Upper lobe of right lung (tissue), 1 donor: Measurements from ENCODE around the gene BHLHE40. TPM values are rescaled to one million over a fixed set of nuclear protein-coding genes. Genes with fewer than 3 reads are reported as not detected.

Experiments used
- ATAC-seq: fragments of 200-7000 bp; cut with Tn5 transposase; one replicate; pipeline ENCODE4 v1.9.1; 2020; ENCODE audit warnings: mild to moderate bottlenecking, moderate library complexity
- DNase-seq: peaks from one replicate; pipeline ENCODE4 v3.0.0-alpha.2; 2020
- H3K27ac ChIP-seq: fragments of 200-600 bp; one replicate; pipeline ENCODE4 v1.8.0; 2022
- H3K27me3 ChIP-seq: fragments of 200-600 bp; one replicate; pipeline ENCODE4 v1.8.0; 2022; ENCODE audit warnings: mild to moderate bottlenecking
- H3K36me3 ChIP-seq: fragments of 200-600 bp; one replicate; pipeline ENCODE4 v1.8.0; 2022
- H3K4me1 ChIP-seq: fragments of 200-600 bp; one replicate; pipeline ENCODE4 v1.8.0; 2022
- H3K4me3 ChIP-seq: fragments of 200-600 bp; one replicate; pipeline ENCODE4 v1.8.0; 2022; ENCODE audit warnings: mild to moderate bottlenecking
- H3K9me3 ChIP-seq: fragments of 200-600 bp; one replicate; pipeline ENCODE4 v1.8.0; 2022
- intact Hi-C: fragments of 100-400 bp; cut with DNase I; formaldehyde crosslinking; loops from one replicate; pipeline ENCODE4 v1.11.0; 2022
- total RNA-seq: library from RNA; stranded (reverse); fragmentation: NEBNext Ultra II Directional; extraction: Animal tissue kit (Norgen Biotek cat#: 25700); gene quantifications from one replicate; pipeline ENCODE4 v1.2.1, GENCODE V29; 2021
- TF ChIP-seq, protein P1 (sequence below): fragments of 200-600 bp; IDR thresholded peaks from one replicate; pipeline ENCODE4 v1.8.0; 2022; ENCODE audit warnings: antibody characterized with exemption
- donor health status: DM: no; HTN: yes; CAD: no; lungs with severe emphysema.

Gene BHLHE40
- total RNA-seq, 1 donor from 2014 or later = 97.1 TPM

DNA sequence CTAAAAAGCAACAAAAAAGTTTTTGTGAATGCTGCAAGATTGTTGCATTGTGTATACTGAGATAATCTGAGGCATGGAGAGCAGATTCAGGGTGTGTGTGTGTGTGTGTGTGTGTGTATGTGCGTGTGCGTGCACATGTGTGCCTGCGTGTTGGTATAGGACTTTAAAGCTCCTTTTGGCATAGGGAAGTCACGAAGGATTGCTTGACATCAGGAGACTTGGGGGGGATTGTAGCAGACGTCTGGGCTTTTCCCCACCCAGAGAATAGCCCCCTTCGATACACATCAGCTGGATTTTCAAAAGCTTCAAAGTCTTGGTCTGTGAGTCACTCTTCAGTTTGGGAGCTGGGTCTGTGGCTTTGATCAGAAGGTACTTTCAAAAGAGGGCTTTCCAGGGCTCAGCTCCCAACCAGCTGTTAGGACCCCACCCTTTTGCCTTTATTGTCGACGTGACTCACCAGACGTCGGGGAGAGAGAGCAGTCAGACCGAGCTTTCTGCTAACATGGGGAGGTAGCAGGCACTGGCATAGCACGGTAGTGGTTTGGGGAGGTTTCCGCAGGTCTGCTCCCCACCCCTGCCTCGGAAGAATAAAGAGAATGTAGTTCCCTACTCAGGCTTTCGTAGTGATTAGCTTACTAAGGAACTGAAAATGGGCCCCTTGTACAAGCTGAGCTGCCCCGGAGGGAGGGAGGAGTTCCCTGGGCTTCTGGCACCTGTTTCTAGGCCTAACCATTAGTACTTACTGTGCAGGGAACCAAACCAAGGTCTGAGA is 4.7 kb downstream of the BHLHE40 start:
- Histone ChIP-seq H3K9me3 (no peaks in the 10 kb centered on the region), H3K4me3 (peak overlapping the region; percentile 98), H3K27ac (peak overlapping the region; percentile 100), H3K36me3 (peaks cover 37% of the 10 kb centered on the region), H3K4me1 (peaks cover 58% of the 10 kb centered on the region), H3K27me3 (no peaks in the 10 kb centered on the region)
- intact Hi-C loops = loop anchor here (10.0 kb wide), 1 partner anchor 269 kb away; no protein-coding TSS in a partner anchor
- DNase-seq (no peak), ATAC-seq (no peak)
- TF ChIP-seq, protein P1, sequence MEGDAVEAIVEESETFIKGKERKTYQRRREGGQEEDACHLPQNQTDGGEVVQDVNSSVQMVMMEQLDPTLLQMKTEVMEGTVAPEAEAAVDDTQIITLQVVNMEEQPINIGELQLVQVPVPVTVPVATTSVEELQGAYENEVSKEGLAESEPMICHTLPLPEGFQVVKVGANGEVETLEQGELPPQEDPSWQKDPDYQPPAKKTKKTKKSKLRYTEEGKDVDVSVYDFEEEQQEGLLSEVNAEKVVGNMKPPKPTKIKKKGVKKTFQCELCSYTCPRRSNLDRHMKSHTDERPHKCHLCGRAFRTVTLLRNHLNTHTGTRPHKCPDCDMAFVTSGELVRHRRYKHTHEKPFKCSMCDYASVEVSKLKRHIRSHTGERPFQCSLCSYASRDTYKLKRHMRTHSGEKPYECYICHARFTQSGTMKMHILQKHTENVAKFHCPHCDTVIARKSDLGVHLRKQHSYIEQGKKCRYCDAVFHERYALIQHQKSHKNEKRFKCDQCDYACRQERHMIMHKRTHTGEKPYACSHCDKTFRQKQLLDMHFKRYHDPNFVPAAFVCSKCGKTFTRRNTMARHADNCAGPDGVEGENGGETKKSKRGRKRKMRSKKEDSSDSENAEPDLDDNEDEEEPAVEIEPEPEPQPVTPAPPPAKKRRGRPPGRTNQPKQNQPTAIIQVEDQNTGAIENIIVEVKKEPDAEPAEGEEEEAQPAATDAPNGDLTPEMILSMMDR = no peak

DNA sequence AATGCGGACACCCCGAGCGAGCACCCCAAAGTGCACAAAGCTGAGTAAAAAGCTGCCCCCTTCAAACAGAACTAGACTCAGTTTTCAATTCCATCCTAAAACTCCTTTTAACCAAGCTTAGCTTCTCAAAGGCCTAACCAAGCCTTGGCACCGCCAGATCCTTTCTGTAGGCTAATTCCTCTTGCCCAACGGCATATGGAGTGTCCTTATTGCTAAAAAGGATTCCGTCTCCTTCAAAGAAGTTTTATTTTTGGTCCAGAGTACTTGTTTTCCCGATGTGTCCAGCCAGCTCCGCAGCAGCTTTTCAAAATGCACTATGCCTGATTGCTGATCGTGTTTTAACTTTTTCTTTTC is 5.3 kb downstream of the BHLHE40 start:
- DNase-seq = no peak
- Histone ChIP-seq H3K27ac (peak overlapping the region; percentile 100), H3K27me3 (no peaks in the 10 kb centered on the region), H3K4me1 (peaks cover 58% of the 10 kb centered on the region), H3K4me3 (peak overlapping the region; percentile 98), H3K9me3 (no peaks in the 10 kb centered on the region), H3K36me3 (peaks cover 37% of the 10 kb centered on the region)
- ATAC-seq = no peak
- TF ChIP-seq, protein P1 = no peak
- intact Hi-C loops = loop anchor here (10.0 kb wide), 1 partner anchor 270 kb away; no protein-coding TSS in a partner anchor

DNA sequence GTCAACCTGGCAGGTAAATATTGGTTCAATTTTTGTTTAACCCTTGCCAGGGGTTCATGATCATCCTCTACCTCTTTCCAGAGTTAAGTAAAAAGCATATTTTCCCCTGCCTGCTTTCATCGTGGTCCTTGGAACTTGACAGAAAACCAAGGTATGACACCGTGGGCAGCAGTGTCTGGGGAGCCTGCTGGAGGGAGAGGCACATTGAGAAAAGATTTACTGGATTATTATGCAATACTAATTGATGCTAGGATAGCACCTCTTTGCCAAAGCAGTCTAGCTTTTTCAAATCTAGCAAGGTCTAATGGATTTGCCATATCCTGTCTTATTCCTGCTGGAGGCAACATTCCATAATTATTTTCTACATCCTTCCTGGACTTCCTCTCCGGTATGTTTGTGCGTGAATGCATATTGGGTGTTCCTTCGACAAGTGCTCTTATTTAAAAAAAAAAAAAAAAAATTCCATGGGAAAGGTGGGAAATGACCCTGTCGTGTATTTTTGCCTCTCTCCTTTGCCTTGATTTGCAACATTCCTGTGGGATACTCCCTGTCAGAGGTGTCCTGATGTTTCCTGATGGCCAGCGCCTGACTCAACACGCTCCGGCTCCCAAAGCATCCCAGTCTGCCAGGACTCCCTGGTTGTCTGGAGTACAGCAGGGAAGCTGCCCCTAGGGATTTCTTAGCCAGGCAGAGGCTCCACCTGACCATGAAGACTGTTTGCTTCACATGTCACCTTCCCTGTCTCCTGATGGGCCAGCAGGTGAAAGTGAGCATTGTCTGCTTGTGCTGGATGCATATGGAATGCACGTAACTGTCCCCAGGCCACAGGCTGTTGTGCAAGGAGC is 6.3 kb downstream of the BHLHE40 start:
- ATAC-seq (no peak), DNase-seq (no peak)
- TF ChIP-seq, protein P1 = no peak
- Histone ChIP-seq H3K4me1 (peaks cover 61% of the 10 kb centered on the region), H3K4me3 (peak overlapping the region; percentile 98), H3K36me3 (peaks cover 36% of the 10 kb centered on the region), H3K9me3 (no peaks in the 10 kb centered on the region), H3K27ac (peak overlapping the region; percentile 100), H3K27me3 (no peaks in the 10 kb centered on the region)
- intact Hi-C loops = loop anchor here (10.0 kb wide), 1 partner anchor 271 kb away; no protein-coding TSS in a partner anchor

DNA sequence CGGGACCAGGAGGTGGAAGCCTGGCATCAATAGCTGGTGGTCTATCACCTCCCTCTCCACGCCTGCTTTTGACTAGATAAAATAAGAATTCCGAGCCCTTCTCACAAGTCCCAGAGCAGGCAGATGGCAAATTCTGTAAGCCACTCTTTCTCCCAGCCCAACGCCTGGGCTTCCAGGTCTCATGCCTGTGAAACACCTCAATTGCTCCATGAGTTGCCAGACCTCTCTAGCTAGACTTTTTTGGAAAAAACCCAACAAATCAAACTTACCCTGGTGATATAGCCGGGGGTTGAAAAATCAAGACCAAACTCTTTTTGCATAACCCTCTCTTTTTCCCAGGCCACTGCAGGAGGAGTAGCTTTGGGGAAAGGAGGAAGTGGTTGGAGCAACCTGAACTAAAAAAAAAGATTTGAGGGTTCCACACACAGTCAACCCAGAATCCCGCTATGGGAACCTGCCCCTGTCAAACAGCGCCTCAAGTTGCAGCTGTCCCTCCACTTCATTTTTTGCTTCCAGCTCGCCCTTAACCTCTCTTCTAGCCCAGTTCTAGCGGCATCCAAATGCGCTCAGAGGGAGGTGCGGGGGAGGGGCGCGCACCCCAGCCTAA is 7.0 kb downstream of the BHLHE40 start:
- H3K4me3 ChIP-seq = peak overlapping the region; percentile 50
- TF ChIP-seq, protein P1 = no peak
- no peaks in the 10 kb centered on the region for H3K9me3 ChIP-seq
- no peak for DNase-seq
- intact Hi-C loops = loop anchor here (10.0 kb wide), 1 partner anchor 271 kb away; no protein-coding TSS in a partner anchor
- peaks cover 58% of the 10 kb centered on the region for H3K4me1 ChIP-seq
- no peak for ATAC-seq
- H3K27me3 ChIP-seq = no peaks in the 10 kb centered on the region
- H3K36me3 ChIP-seq = peaks cover 30% of the 10 kb centered on the region
- peak overlapping the region; percentile 100 for H3K27ac ChIP-seq

DNA sequence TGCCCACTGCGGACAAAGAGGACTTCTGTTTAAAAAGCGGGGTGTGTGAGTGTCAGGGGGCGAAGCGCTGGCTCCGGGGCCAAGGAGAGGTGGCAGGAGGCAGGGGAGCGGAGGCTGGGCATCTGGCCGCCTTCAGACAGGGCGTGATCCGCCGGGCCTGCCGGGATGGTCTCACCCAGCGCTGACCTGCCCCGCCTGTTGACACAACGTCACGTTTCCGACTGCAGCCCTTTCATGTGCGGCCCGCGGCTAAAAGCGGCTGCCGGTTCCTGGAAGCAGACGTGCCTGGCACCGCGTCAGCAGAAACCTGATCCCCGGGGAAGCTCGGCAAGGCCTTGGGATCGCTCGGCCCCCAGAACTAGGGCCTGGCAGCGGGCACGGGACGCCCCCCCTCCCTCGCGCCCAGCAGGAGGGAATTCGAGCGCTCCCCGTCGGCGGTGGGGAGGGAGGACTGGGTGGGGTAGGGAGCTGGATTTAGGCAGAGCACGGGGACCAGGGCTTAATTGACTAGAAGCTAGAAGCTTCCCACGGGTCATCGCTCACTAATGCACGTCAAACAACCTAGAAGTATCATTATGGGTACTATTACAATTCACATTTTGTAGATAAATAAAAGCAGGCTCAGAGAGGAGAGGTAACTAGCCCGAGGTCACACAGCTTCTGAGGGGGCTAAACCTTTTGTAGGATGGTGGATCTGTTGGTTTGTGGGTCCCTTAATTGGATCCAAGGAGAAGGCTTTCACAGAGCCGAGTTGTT is 7.7 kb downstream of the BHLHE40 start:
- DNase-seq (peak; percentile 98), ATAC-seq (peak; percentile 91)
- Histone ChIP-seq H3K4me3 (peak overlapping the region; percentile 50), H3K4me1 (peaks cover 54% of the 10 kb centered on the region), H3K9me3 (no peaks in the 10 kb centered on the region), H3K27ac (peak overlapping the region; percentile 100), H3K36me3 (peaks cover 27% of the 10 kb centered on the region), H3K27me3 (no peaks in the 10 kb centered on the region)
- intact Hi-C loops = loop anchor here (10.0 kb wide), 1 partner anchor 272 kb away; no protein-coding TSS in a partner anchor
- TF ChIP-seq, protein P1 = no peak
